PC-9 (cell line): ENCODE data around the gene INSR.

ENCODE experiments used
- CTCF ChIP-seq: fragments of 200-600 bp; sonication (generic); conservative IDR thresholded peaks from 2 replicates; pipeline ENCODE4 v1.6.1; 2017; ENCODE audit warnings: mixed run types, antibody characterized with exemption, mild to moderate bottlenecking, moderate library complexity
- EZH2 ChIP-seq: fragments of 200-600 bp; sonication (generic); IDR thresholded peaks from 2 replicates; pipeline ENCODE4 v1.8.0; 2017; ENCODE audit warnings: antibody characterized with exemption, low read depth

GRCh38 chr19:7250951-7251350 is 43.3 kb downstream of the INSR start:
- TF ChIP-seq CTCF (no peak), EZH2 (no peak)
